Cerebellar nuclear complex (tissue), 1 donor: ENCODE measurements around the gene CCDC28B.
A peak's percentile ranks its signal among the peaks of the same experiment; 100 is the strongest.
"Not testable (repeated sequence)": the region's sequence is repeated elsewhere in the genome, so short reads cannot be mapped to it uniquely, and the experiment has no call there.

Experiments
- DNase-seq, 2 experiments: peaks; one replicate each; lab custom pipeline; 2025; lab: John Stamatoyannopoulos, UW

The CCDC28B gene

GRCh38 chr1:32200226-32201010 is at the start of gene CCDC28B:
Gene CCDC28B, plus strand, starts transcription at chr1:32200595. Its CDS starts 1,341 bp downstream, at chr1:32201936.
- peak in 1 of 2 experiments; percentile 45 for DNase-seq

DNA sequence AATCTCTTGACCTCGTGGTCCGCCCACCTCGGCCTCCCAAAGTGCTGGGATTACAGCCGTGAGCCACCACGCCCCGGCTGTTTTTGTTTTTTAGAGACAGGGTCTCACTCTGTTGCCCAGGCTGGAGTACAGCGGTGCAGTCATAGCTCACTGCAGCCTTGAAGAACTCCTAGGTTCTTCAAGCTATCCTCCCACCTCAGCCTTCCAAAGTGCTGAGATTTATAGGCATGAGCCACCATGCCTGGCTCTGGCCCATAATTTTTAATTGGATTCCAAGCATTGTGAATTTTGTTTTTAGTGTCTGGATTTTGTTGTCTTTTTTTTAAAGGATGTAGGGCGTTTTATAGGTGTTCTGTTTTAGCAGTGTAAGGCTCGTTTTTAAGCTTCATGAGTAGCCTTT is 49.5 kb upstream of the CCDC28B start:
- DNase-seq, result no peak

DNA sequence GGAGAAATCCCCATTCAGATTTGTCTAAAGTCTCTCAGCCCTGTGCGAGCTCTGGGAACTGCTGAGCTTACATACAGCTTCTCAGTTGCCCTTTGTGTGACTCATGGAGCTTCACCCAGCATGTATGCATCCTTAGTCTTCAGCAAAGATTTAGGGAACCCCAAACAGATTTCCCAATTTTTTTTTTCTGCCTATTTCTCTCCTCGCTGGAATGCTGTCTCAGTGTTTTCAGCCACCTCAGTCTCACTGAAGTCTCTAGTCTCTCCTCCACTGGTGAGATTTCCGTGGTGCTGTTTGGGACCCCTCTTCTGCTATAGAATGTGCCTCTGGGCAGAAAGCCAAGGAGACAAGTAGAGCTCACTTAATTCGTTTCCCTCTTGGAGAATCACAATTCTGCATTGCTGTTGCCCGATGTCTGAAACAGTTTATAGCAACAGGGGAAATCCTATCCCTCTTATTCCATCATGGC is 49.0 kb upstream of the CCDC28B start:
- no peak for DNase-seq

GRCh38 chr1:32159189-32159588 is 41.2 kb upstream of the CCDC28B start:
- DNase-seq, result no peak

GRCh38 chr1:32163405-32163804 is 37.0 kb upstream of the CCDC28B start:
- no peak for DNase-seq

GRCh38 chr1:32165633-32166032 is 34.8 kb upstream of the CCDC28B start:
- not testable (repeated sequence) for DNase-seq

- no peak for DNase-seq
Measured at GRCh38 chr1:32170991-32171390, 29.4 kb upstream of the CCDC28B start.

GRCh38 chr1:32172621-32173245 is 27.7 kb upstream of the CCDC28B start:
- no peak for DNase-seq

- no peak for DNase-seq
Measured at GRCh38 chr1:32178380-32179192, 21.8 kb upstream of the CCDC28B start.

DNA sequence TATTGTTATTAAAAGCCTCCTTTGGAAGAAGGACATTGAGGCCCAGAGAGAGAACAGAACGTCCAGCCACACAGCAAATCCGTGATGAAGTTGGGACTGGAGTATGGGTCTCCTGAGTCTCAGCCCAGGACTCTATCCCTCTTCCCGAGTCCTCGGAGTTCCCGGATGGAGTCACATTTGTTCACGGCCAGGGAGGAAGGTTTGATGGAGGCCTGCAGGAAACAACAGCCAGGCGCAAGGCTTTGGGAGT is 21.3 kb upstream of the CCDC28B start:
- DNase-seq, result no peak

DNA sequence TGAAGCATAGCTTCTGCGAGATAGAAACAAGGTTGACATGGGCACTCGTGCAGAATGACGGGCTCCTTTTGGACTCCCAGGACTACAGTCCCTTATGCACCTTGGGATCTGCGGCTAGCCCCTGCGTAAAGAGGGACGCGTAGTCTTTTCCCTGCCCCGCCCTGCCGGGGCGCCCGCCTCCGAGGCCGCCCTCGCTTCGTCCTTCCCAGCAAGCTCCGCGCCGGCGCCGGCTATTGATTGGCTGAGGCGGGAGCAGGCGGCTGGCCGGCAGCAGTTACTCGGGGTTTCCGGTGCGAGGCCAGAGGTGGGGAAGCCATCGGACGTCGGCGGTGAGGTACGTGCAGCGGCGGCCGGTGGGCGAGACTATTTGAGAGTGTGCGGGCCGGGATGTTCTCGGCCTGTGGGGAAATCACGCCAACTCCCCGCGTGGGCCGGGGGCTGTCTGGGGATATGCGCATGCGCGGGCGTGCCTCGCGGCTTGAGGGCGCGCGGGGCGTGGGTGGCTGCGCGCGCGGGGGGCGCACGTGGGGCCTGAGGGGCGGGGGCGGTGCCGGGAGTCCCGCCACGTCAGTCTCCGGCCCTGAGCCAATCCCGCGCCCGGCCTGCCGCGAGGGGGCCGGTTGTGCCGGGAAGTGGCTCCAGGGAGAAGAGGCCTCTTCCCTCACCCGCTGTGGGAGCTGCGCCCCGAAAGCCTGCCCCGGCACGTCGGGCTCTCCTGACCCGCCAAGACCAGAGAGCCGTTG is 20.8 kb upstream of the CCDC28B start, which contains the start of gene TXLNA:
Gene TXLNA, plus strand, starts transcription at position 233 of the 743 bp plus-strand sequence. CDS start 671 bp downstream, outside the sequence.
- peak in 1 of 2 experiments; percentile 53 for DNase-seq

- DNase-seq, result no peak
Measured at GRCh38 chr1:32180186-32181060, 20.0 kb upstream of the CCDC28B start.

DNA sequence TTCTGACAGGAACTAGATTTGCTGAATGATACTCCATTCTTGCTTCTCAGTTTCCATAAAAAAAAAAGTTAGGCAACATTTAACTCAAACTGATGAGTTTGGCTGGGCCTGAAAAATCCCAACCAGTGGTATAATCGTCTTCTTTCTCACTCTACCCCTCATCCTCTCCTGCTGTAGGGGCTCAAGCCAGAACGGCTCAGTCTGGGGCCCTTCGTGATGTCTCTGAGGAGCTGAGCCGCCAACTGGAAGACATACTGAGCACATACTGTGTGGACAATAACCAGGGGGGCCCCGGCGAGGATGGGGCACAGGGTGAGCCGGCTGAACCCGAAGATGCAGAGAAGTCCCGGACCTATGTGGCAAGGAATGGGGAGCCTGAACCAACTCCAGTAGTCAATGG is 19.3 kb upstream of the CCDC28B start:
- DNase-seq, result no peak

- DNase-seq, result no peak
Measured at GRCh38 chr1:32181563-32181962, 18.8 kb upstream of the CCDC28B start.

- no peak for DNase-seq
Measured at GRCh38 chr1:32182060-32182459, 18.3 kb upstream of the CCDC28B start.

- no peak for DNase-seq
Measured at GRCh38 chr1:32184650-32185049, 15.7 kb upstream of the CCDC28B start.

GRCh38 chr1:32186077-32186476 is 14.3 kb upstream of the CCDC28B start:
- DNase-seq, result no peak

GRCh38 chr1:32186491-32186890 is 13.9 kb upstream of the CCDC28B start:
- DNase-seq, result no peak

DNA sequence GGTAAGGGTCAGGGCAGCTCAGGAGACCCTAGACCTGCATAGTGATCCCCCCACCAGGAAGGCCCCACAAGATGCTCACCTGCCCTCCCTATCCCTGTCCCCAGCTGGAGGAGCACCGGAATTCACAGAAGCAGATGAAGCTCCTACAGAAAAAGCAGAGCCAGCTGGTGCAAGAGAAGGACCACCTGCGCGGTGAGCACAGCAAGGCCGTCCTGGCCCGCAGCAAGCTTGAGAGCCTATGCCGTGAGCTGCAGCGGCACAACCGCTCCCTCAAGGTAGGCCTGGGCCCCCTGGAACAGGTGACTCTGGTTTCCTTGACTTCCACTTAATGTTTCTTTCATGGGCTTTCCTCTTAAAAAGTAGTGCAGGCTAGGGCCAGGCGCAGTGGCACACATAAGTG is 12.5 kb upstream of the CCDC28B start:
- DNase-seq, result no peak

DNA sequence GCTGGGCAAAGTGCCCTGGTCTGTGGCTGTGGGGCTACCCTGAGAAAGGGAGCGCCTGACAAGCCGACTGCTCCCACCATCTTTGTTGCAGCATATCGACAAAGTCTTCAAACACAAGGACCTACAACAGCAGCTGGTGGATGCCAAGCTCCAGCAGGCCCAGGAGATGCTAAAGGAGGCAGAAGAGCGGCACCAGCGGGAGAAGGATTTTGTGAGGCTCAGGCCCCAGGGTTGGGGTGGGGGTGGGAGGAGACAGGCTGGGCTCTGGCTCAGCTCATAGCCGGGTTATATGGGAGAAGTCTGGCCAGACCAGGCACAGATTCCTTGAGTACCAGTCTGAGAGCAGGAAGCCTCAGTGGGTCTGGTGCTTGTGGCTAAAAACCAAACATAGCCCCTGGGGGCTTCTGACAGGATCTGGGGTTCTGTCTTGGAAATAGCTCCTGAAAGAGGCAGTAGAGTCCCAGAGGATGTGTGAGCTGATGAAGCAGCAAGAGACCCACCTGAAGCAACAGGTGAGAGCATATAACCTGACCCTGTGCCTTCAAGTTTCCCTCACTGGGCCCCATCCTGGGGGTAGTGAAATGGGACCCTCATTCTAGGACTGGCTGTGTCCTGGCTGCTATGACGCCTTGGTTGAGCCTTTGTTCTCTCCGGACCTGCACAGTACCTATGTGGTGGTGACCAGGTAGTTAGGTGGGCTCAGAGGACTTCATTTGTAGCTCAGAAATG is 8.0 kb upstream of the CCDC28B start:
- no peak for DNase-seq
